Stomach smooth muscle (tissue), 2 donors: Measurements from ENCODE around the gene SEC61A2.
A peak's percentile ranks its signal among the peaks of the same experiment; 100 is the strongest.

Experiments
- H3K27ac ChIP-seq: one replicate; pipeline ENCODE4 v1.7.0; 2013; ENCODE audit warnings: mild to moderate bottlenecking, low read length, inconsistent platforms
- H3K27me3 ChIP-seq, 2 donors: one replicate each; pipeline ENCODE4 v1.7.0; 2013; ENCODE audit warnings: low read length in 2 of 2; ENCODE audit not compliant: insufficient read depth in 2 of 2, control insufficient read depth in 1 of 2
- H3K36me3 ChIP-seq, 2 donors: one replicate each; pipeline ENCODE4 v1.7.0; 2013; ENCODE audit warnings: low read length in 2 of 2; ENCODE audit not compliant: control insufficient read depth in 2 of 2, insufficient read depth in 2 of 2
- H3K4me1 ChIP-seq: one replicate; pipeline ENCODE4 v1.7.0; 2013; ENCODE audit warnings: low read length; ENCODE audit not compliant: control insufficient read depth, insufficient read depth
- H3K4me3 ChIP-seq, 2 donors: one replicate each; pipeline ENCODE4 v1.7.0; 2013; ENCODE audit warnings: low read length in 2 of 2
- H3K9ac ChIP-seq, 2 donors: one replicate each; pipeline ENCODE4 v1.7.0; 2013; ENCODE audit warnings: low read length in 2 of 2, mild to moderate bottlenecking in 1 of 2
- H3K9me3 ChIP-seq, 2 donors: one replicate each; pipeline ENCODE4 v1.7.0; 2013; ENCODE audit warnings: low read length in 2 of 2; ENCODE audit not compliant: control insufficient read depth in 2 of 2
- donor health status: healthy.
- donor health status: Pancreatic carcinoma.

The SEC61A2 gene

DNA sequence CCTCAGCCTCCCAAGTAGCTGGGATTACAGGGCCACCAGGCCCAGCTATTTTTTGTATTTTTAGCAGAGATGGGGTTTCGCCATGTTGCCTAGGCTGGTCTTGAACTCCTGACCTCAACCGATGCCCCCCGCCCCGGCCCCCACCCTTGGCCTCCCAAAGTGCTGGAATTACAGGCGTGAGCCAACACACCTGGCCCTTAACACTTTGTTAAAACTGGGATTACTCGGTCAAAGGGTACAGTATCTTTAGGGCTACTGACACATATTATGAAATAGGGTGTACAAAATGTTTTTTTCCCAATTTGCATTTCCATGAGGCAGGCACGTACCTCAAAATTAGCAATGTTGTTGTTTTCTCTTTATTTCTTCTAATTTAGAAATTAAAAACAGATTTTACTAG is 54.7 kb downstream of the SEC61A2 start:
- H3K9ac ChIP-seq, result no peak overlapping the region
- H3K27me3 ChIP-seq, result no peaks in the 10 kb centered on the region
- H3K27ac ChIP-seq, result no peak overlapping the region

DNA sequence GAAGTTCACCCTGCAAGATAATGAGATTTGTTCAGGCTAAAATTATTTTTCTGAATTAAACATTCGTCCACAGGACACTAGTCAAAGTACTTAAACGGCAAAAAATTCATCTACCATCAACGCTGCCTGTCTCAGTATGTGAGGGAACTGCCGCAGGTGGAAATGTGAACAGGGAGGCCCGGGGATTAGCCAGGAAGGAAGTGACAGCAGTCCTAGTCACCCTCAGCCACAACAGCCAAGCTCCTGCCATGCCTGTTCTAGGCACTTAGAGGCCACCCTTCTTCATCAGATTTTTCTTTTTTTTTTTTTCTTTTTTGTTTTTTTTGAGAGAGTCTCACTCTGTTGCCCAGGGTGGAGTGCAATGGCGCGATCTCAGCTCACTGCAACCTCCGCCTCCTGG is 56.8 kb downstream of the SEC61A2 start:
- Histone ChIP-seq H3K36me3 (peaks cover 11 to 19% of the 10 kb centered on the region in 2 donors), H3K27me3 (no peaks in the 10 kb centered on the region), H3K4me3 (no peak overlapping the region), H3K4me1 (no peaks in the 10 kb centered on the region), H3K9ac (no peak overlapping the region), H3K27ac (no peak overlapping the region), H3K9me3 (no peaks in the 10 kb centered on the region)

More for the DNA sequence above, 54.7 kb downstream of the SEC61A2 start:
- peaks cover 24 to 29% of the 10 kb centered on the region in 2 donors for H3K36me3 ChIP-seq
- H3K9me3 ChIP-seq, result no peaks in the 10 kb centered on the region
- H3K4me1 ChIP-seq, result no peaks in the 10 kb centered on the region
- H3K4me3 ChIP-seq, result no peak overlapping the region

DNA sequence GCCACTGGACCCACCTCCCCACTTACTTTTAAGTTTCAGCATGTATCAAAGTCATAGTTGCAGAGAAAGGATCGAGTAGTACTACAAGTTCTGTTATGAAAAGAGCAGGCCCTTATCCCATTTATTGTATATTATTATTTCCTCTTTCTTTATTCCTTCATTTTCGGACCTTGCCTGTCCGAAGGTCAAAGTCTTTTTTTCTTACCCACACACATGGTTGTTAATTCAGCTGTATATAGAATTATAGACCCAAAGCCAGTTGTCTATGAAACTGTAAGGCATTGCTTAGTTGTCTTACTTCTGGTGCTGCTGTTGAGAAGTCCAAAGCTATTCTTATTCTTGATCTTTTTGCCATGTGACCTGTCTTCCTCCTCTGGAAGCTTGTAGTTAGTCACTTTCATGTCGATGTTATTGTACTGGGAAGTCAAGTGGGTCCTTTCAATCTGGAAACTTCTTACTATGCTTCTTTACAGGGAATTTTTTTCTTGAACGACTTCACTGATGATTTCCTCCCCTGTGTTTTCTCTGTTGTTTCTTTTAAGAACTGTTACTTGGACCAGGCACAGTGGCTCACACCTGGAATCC is 57.9 kb downstream of the SEC61A2 start:
- peaks cover 11 to 17% of the 10 kb centered on the region in 2 donors for H3K36me3 ChIP-seq
- no peaks in the 10 kb centered on the region for H3K9me3 ChIP-seq
- no peaks in the 10 kb centered on the region for H3K4me1 ChIP-seq
- H3K27me3 ChIP-seq, result no peaks in the 10 kb centered on the region
- no peak overlapping the region for H3K4me3 ChIP-seq
- no peak overlapping the region for H3K27ac ChIP-seq
- no peak overlapping the region for H3K9ac ChIP-seq

DNA sequence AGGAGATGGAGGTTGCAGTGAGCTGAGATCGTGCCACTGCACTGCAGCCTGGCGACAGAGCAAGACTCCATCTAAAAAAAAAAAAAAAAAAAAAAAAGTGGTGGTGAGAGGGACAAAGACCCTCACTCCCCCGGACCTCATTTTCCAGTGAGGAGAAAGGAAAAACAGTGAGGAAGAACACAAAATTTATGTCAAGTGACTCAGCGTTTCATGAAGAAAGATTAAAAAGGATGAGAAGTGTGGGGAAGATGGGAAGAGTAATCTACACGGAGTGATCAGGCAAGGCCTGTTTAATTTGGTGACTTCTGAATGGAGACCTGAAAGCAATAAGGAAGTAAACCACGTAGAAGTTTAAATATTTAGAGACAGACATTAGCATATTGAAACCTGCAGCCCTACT is 59.2 kb downstream of the SEC61A2 start:
- Histone ChIP-seq H3K9ac (no peak overlapping the region), H3K27ac (no peak overlapping the region), H3K4me3 (no peak overlapping the region), H3K36me3 (peaks cover 9 to 12% of the 10 kb centered on the region in 2 donors), H3K9me3 (no peaks in the 10 kb centered on the region), H3K27me3 (no peaks in the 10 kb centered on the region), H3K4me1 (no peaks in the 10 kb centered on the region)

DNA sequence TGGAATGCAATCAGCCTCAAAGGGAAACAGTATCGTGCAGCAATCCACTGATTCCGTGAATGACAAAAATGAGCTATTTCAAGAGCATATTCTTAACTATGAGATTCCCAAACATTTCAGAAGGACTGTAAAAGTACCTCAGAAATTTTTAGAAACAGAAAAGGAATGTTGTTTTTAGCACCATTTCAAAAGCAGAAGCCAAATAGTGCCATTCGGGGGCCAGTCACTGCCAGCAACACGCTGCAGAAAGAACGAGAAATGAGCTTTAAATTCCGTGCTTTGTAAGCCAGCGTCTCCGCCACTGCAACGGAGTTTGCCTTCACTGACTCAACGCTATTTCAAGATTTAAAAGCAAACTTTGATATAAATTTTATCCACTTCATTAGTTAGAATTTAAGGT is 59.9 kb downstream of the SEC61A2 start:
- H3K27ac ChIP-seq, result no peak overlapping the region
- no peak overlapping the region for H3K9ac ChIP-seq
- H3K9me3 ChIP-seq, result no peaks in the 10 kb centered on the region
- H3K4me3 ChIP-seq, result no peak overlapping the region
- peaks cover 9 to 12% of the 10 kb centered on the region in 2 donors for H3K36me3 ChIP-seq
- H3K27me3 ChIP-seq, result no peaks in the 10 kb centered on the region
- H3K4me1 ChIP-seq, result peaks cover 6% of the 10 kb centered on the region

DNA sequence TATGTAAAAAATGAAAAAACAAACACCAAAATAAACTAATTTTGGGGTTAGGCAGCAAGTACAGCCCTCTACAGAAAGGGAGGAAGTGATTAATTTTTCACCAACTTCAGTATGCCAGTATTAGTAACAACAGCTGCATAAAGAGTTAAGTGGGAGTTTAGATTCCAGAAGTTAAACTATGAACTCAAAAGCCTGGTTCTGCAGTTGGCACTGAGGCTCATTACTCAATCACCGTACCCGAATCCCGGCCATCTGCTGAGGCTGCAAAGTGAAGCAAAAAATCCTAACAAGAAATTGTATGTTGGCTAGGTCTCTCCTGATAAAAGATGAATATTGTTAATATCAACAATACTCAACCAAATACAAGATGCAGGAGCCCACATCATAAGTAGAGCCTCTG is 62.2 kb downstream of the SEC61A2 start:
- H3K27ac ChIP-seq, result no peak overlapping the region
- H3K4me3 ChIP-seq, result no peak overlapping the region
- peaks cover 4% of the 10 kb centered on the region in 2 donors for H3K36me3 ChIP-seq
- H3K27me3 ChIP-seq, result no peaks in the 10 kb centered on the region
- H3K9me3 ChIP-seq, result no peaks in the 10 kb centered on the region
- peaks cover 15% of the 10 kb centered on the region for H3K4me1 ChIP-seq
- H3K9ac ChIP-seq, result no peak overlapping the region

DNA sequence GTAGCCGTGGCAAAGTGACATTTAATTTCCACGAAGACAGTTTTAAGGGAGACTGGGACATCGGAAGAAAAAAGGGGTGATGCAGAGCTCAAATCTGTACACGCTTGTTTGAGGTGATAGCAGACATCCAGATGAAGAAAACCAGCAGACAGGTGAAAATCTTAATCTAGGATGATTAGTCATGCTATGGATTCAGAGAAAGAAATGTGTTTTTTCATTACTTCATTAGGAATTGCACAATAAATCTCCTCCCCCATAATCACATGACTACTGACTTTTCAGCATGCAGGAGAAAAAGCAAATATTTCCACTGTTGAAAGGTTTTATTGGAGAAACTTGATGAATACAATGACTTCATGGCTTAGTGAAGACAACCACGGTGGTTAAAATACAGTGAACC is 63.7 kb downstream of the SEC61A2 start:
- Histone ChIP-seq H3K9ac (no peak overlapping the region), H3K9me3 (no peaks in the 10 kb centered on the region), H3K36me3 (peaks cover 0 to 2% of the 10 kb centered on the region in 2 donors), H3K27me3 (no peaks in the 10 kb centered on the region), H3K4me3 (no peak overlapping the region), H3K4me1 (peaks cover 15% of the 10 kb centered on the region), H3K27ac (no peak overlapping the region)

DNA sequence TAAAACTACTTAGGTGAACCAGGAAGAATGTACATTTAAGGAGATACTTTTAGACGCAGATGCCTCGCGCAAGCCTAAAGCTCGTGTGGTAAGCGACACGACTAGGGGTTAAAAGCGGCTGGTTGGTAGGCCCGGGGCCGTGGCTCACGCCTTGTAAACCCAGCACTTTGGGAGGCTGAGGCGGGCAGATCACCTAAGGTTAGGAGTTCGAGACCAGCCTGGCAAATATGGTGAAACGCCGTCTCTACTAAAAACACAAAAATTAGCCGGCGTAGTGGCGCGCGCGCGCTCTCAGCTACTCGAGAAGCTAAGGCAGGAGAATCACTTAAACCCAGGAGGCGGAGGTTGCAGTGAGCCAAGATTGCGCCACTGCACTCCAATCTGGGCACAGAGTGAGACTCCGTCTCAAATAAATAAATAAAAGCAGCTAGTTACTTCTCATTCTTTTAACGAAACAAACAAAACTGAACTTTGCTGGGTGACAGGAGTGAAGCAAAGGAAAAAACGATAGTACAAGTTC is 65.3 kb downstream of the SEC61A2 start:
- Histone ChIP-seq H3K9me3 (no peaks in the 10 kb centered on the region), H3K36me3 (peaks cover 5 to 6% of the 10 kb centered on the region in 2 donors), H3K4me3 (peak overlapping the region; percentile 98 to 99), H3K4me1 (peaks cover 15% of the 10 kb centered on the region), H3K9ac (peak overlapping the region; percentile 89 to 96), H3K27ac (peak overlapping the region; percentile 96), H3K27me3 (no peaks in the 10 kb centered on the region)

DNA sequence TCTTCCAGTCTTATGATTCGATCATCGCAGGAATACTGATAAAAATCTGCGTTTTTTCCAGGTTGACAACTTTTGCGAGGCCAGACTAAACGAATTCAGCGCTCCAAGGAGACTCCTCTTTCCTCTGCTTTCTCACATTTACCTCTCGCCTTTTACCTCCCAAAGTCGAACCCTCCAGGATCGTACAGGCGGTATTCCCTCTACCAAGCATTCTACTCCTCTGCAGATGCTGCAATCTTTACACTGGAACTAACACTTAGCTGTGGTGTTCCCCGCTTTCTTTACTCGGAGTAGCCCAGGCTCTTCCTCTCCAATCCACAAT is 65.8 kb downstream of the SEC61A2 start:
- H3K27me3 ChIP-seq, result no peaks in the 10 kb centered on the region
- no peaks in the 10 kb centered on the region for H3K9me3 ChIP-seq
- H3K4me1 ChIP-seq, result peaks cover 15% of the 10 kb centered on the region
- H3K36me3 ChIP-seq, result peaks cover 5 to 6% of the 10 kb centered on the region in 2 donors
- peak overlapping the region; percentile 96 for H3K27ac ChIP-seq
- H3K4me3 ChIP-seq, result peak overlapping the region; percentile 98 to 99
- H3K9ac ChIP-seq, result peak overlapping the region; percentile 89 to 96

DNA sequence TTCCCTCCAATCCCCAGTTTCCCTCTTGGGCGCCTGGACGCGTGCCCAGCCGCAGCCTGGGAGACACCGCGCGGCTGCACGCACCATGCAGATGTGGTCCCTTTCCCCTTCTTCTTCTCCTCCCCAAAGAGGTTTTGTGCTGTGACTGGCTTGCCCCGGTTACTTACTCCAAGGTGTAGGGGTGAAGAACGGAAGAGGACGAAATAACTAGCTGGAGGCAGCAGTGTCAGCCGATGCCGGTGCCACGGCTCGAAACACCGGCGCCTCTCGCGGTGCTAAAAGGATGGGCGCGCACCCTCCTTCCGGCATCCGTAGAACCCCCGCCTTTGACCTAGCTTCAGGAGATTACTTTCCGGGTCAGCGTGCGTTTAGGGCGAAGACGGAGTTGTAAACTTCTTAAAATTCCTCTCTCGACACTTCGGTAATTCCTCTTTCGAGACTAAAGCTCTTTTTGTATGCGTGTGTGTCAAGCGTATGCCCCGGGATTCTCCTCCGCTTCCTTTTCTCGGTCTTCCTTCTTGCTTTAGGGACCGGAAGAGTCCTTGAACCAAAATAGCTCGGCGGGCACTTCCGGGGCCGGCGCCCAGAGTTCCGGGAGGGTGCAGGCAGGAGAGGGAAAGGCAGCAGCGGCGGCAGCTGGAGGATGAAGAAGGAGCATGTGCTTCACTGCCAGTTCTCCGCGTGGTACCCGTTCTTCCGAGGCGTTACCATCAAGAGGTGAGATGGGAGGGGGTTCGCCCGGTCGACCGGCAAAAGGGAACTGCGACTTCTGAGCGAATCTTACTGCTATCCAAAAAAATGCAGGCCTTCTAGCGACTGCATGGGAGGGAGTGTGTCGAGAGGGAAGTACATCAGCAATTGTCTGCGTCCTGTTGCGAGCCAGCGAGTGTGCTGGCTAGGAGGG is 66.4 kb downstream of the SEC61A2 start, which contains the start of the genes CDC123 and NUDT5:
CDC123 (plus strand) TSS at position 586 of the 904 bp plus-strand sequence; CDS start at position 644, 58 bp downstream.
NUDT5 (minus strand) TSS at position 289 of the 904 bp plus-strand sequence. CDS start 9,600 bp downstream, outside the sequence.
- Histone ChIP-seq H3K4me3 (peak within 1 kb of the TSS; percentile 98 to 99), H3K4me1 (peaks cover 15% of the 10 kb centered on the region), H3K9me3 (no peaks in the 10 kb centered on the region), H3K9ac (peak within 1 kb of the TSS; percentile 89 to 96), H3K27me3 (no peaks in the 10 kb centered on the region), H3K36me3 (peaks cover 5 to 8% of the 10 kb centered on the region in 2 donors), H3K27ac (peak within 1 kb of the TSS; percentile 96)
